Measurements from ENCODE around the gene NFKBIL1.

NFKBIL1 gene

DNA sequence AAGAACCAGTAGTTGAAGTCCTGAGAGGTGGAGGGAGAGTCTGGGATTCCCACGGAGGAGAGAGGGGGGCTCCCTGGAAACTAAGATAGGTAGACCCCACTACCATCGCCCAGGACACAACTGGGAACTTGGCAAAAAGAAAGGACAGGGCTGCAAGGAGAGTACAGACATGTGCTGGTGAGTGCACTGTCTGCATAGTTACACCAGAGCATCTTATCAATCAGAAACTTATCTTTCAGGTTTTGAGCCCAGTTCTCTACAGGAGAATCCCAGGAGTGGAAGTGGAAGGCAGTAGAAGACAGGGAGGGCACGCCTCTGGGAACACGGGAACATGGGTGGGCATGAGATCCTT is 12.2 kb downstream of the NFKBIL1 start:
- Mint-ChIP-seq H3K4me1 (ENCODE audit: low read depth in 2 of 2) (peaks cover 49 to 61% of the 10 kb centered on the region in 2 donors), H3K36me3 (ENCODE audit: insufficient read depth) (peaks cover 43% of the 10 kb centered on the region), H3K9me3 (no peaks in the 10 kb centered on the region), H3K27ac (peak overlapping the region; percentile 95 to 98), H3K4me3 (peak overlapping the region; percentile 86 to 95), H3K27me3 (no peaks in the 10 kb centered on the region)
- no peak for DNase-seq
- peak; percentile 19 for ATAC-seq (replicated peaks)

DNA sequence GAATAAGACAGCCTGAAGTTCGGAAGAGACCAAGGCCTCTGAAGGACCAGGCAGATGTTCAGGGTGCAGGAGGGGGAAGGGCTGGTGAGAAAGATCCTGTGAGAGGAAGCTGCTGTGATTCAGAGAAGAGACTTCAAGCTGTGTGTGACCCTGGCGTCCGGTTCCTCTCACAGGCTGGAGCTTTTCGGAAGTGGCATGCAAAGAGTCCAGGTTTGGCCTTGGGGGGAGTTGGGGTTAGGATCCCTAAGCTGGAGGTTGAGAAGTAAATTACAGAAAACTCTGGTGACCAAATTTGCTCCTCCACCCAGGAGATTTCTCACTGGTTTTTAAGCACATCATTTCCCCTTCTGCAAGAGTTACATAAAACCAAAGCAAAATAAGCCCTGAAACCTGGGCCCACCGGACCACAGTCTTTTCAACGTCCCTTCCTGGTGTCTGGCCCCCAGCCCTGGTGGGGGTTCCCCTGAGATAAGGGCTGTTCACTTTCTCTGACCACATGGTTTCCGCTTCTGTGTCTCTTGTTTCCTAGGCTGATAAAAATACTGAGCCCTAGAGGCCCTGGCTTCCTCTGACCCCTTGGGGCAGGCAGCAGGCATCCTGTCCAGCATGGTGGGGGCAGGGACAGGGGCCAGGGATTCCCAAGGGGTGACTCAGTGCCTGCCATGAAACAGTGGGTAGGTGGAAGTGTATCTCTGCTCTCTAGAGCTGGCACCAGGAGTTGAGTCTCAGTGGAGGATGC is 12.7 kb downstream of the NFKBIL1 start:
- H3K4me1 Mint-ChIP-seq (ENCODE audit: low read depth in 2 of 2): peaks cover 55 to 65% of the 10 kb centered on the region in 2 donors
- ATAC-seq (replicated peaks) (peak; percentile 56), DNase-seq (peak in 1 of 3 experiments; percentile 46)
- peak overlapping the region; percentile 95 to 98 for H3K27ac Mint-ChIP-seq
- H3K4me3 Mint-ChIP-seq: peak overlapping the region; percentile 86 to 95
- H3K9me3 Mint-ChIP-seq: no peaks in the 10 kb centered on the region
- peaks cover 45% of the 10 kb centered on the region for H3K36me3 Mint-ChIP-seq (ENCODE audit: insufficient read depth)
- no peaks in the 10 kb centered on the region for H3K27me3 Mint-ChIP-seq

DNA sequence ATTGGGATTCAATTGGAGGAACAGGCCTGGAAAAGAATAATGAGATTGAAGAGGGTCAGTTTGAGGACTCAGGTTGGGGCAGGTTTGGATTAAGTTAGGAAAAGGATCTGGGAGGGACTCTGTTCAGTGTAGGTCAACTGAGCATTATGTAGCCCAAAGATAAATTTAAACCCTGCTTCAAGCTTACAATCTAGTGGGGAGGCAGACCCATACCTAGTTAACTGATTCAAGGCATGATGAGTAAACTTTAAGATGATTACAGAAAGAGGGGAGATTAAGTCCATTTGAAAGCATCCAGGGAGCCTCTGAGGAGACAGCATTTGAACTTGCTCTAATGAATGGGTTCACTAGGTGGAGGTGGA is 13.3 kb downstream of the NFKBIL1 start:
- DNase-seq (no peak), ATAC-seq (replicated peaks) (no peak)
- H3K9me3 Mint-ChIP-seq: no peaks in the 10 kb centered on the region
- H3K36me3 Mint-ChIP-seq (ENCODE audit: insufficient read depth): peaks cover 45% of the 10 kb centered on the region
- peaks cover 57 to 68% of the 10 kb centered on the region in 2 donors for H3K4me1 Mint-ChIP-seq (ENCODE audit: low read depth in 2 of 2)
- H3K4me3 Mint-ChIP-seq: peak overlapping the region; percentile 86 to 95
- H3K27me3 Mint-ChIP-seq: no peaks in the 10 kb centered on the region
- peak overlapping the region; percentile 95 to 98 for H3K27ac Mint-ChIP-seq

- H3K27me3 Mint-ChIP-seq: no peaks in the 10 kb centered on the region
These were observed 20.3 kb downstream of the NFKBIL1 start for GRCh38 chr6:31567531-31568370.

GRCh38 chr6:31568537-31568961 is 21.1 kb downstream of the NFKBIL1 start:
- ATAC-seq (replicated peaks) (peak; percentile 71), DNase-seq (peak; percentile 63 to 68 (median 65))
- H3K27ac Mint-ChIP-seq: peak overlapping the region; percentile 94 to 98
- H3K4me1 Mint-ChIP-seq (ENCODE audit: low read depth in 2 of 2): peaks cover 53 to 72% of the 10 kb centered on the region in 2 donors
- no peaks in the 10 kb centered on the region for H3K9me3 Mint-ChIP-seq
- no peaks in the 10 kb centered on the region for H3K27me3 Mint-ChIP-seq
- peak overlapping the region; percentile 40 to 74 for H3K4me3 Mint-ChIP-seq
- H3K36me3 Mint-ChIP-seq (ENCODE audit: insufficient read depth): peaks cover 46% of the 10 kb centered on the region

More at GRCh38 chr6:31567531-31568370, 20.3 kb downstream of the NFKBIL1 start:
- ATAC-seq (replicated peaks) (peak; percentile 5), DNase-seq (no peak)
- H3K9me3 Mint-ChIP-seq: no peaks in the 10 kb centered on the region
- H3K4me3 Mint-ChIP-seq: peak overlapping the region; percentile 40 to 74
- H3K36me3 Mint-ChIP-seq (ENCODE audit: insufficient read depth): peaks cover 49% of the 10 kb centered on the region
- H3K4me1 Mint-ChIP-seq (ENCODE audit: low read depth in 2 of 2): peaks cover 46 to 69% of the 10 kb centered on the region in 2 donors
- peak overlapping the region; percentile 94 to 98 for H3K27ac Mint-ChIP-seq

DNA sequence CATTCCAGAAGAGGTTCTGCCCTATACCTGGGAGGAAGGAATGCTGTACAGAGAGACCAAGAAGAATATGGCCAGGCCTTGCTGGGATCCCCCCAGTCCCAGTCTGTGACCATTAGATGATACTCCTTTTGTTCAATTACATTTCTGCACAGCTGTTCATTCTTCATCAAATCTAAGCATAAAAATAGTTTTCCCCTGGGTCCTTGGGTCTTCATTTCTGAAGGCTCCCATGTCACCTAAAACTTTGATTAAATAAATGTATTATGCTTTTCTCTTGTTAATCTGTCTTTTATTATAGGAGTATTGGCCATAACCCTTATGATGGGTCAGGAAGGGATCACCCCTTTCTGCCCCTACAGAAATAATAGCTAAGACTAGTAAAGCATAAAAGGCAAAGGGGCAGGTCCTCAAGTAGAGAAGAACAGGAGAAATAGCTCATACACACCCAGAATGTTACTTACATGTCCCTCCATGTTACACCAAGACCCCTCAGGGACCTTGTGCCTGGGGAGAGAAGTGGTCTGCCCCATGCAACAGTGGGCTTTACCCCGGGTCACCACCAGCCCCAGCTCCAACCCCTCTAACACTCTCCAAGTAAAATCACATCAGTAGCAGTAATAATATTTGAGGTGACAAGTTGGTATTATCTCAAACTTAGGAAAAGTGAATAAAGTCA is 22.6 kb downstream of the NFKBIL1 start:
- Mint-ChIP-seq H3K4me1 (ENCODE audit: low read depth in 2 of 2) (peaks cover 61 to 78% of the 10 kb centered on the region in 2 donors), H3K4me3 (peak overlapping the region in 1 of 2 donors; percentile 40), H3K9me3 (no peaks in the 10 kb centered on the region), H3K36me3 (ENCODE audit: insufficient read depth) (peaks cover 52% of the 10 kb centered on the region), H3K27ac (peak overlapping the region; percentile 94 to 98), H3K27me3 (no peaks in the 10 kb centered on the region)
- ATAC-seq (replicated peaks) (no peak), DNase-seq (no peak)

DNA sequence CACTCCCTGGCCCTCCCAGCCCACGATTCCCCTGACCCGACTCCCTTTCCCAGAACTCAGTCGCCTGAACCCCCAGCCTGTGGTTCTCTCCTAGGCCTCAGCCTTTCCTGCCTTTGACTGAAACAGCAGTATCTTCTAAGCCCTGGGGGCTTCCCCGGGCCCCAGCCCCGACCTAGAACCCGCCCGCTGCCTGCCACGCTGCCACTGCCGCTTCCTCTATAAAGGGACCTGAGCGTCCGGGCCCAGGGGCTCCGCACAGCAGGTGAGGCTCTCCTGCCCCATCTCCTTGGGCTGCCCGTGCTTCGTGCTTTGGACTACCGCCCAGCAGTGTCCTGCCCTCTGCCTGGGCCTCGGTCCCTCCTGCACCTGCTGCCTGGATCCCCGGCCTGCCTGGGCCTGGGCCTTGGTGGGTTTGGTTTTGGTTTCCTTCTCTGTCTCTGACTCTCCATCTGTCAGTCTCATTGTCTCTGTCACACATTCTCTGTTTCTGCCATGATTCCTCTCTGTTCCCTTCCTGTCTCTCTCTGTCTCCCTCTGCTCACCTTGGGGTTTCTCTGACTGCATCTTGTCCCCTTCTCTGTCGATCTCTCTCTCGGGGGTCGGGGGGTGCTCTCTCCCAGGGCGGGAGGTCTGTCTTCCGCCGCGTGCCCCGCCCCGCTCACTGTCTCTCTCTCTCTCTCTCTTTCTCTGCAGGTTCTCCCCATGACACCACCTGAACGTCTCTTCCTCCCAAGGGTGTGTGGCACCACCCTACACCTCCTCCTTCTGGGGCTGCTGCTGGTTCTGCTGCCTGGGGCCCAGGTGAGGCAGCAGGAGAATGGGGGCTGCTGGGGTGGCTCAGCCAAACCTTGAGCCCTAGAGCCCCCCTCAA is 24.9 kb downstream of the NFKBIL1 start, which contains the start of gene LTA:
Gene LTA, plus strand, starts transcription at position 249 of the 871 bp plus-strand sequence. Its CDS starts 454 bp downstream, at position 703.
- Mint-ChIP-seq H3K9me3 (no peaks in the 10 kb centered on the region), H3K36me3 (ENCODE audit: insufficient read depth) (peaks cover 68% of the 10 kb centered on the region), H3K4me3 (peak within 1 kb of the TSS; percentile 82 to 99), H3K4me1 (ENCODE audit: low read depth in 2 of 2) (peaks cover 73 to 94% of the 10 kb centered on the region in 2 donors), H3K27me3 (no peaks in the 10 kb centered on the region), H3K27ac (peak within 1 kb of the TSS; percentile 92 to 98)
- ATAC-seq (replicated peaks) (peak; percentile 59), DNase-seq (peak; percentile 66 to 71 (median 67))

DNA sequence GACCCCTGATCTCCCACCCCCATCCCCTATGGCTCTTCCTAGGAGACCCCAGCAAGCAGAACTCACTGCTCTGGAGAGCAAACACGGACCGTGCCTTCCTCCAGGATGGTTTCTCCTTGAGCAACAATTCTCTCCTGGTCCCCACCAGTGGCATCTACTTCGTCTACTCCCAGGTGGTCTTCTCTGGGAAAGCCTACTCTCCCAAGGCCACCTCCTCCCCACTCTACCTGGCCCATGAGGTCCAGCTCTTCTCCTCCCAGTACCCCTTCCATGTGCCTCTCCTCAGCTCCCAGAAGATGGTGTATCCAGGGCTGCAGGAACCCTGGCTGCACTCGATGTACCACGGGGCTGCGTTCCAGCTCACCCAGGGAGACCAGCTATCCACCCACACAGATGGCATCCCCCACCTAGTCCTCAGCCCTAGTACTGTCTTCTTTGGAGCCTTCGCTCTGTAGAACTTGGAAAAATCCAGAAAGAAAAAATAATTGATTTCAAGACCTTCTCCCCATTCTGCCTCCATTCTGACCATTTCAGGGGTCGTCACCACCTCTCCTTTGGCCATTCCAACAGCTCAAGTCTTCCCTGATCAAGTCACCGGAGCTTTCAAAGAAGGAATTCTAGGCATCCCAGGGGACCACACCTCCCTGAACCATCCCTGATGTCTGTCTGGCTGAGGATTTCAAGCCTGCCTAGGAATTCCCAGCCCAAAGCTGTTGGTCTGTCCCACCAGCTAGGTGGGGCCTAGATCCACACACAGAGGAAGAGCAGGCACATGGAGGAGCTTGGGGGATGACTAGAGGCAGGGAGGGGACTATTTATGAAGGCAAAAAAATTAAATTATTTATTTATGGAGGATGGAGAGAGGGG is 26.1 kb downstream of the NFKBIL1 start:
- ATAC-seq (replicated peaks): no peak

DNA sequence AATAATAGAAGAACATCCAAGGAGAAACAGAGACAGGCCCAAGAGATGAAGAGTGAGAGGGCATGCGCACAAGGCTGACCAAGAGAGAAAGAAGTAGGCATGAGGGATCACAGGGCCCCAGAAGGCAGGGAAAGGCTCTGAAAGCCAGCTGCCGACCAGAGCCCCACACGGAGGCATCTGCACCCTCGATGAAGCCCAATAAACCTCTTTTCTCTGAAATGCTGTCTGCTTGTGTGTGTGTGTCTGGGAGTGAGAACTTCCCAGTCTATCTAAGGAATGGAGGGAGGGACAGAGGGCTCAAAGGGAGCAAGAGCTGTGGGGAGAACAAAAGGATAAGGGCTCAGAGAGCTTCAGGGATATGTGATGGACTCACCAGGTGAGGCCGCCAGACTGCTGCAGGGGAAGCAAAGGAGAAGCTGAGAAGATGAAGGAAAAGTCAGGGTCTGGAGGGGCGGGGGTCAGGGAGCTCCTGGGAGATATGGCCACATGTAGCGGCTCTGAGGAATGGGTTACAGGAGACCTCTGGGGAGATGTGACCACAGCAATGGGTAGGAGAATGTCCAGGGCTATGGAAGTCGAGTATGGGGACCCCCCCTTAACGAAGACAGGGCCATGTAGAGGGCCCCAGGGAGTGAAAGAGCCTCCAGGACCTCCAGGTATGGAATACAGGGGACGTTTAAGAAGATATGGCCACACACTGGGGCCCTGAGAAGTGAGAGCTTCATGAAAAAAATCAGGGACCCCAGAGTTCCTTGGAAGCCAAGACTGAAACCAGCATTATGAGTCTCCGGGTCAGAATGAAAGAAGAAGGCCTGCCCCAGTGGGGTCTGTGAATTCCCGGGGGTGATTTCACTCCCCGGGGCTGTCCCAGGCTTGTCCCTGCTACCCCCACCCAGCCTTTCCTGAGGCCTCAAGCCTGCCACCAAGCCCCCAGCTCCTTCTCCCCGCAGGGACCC is 27.0 kb downstream of the NFKBIL1 start:
- Mint-ChIP-seq H3K4me1 (ENCODE audit: low read depth in 2 of 2) (peaks cover 70 to 89% of the 10 kb centered on the region in 2 donors), H3K27me3 (no peaks in the 10 kb centered on the region), H3K36me3 (ENCODE audit: insufficient read depth) (peaks cover 66% of the 10 kb centered on the region), H3K27ac (peak overlapping the region; percentile 92 to 98), H3K4me3 (peak overlapping the region; percentile 82 to 99), H3K9me3 (no peaks in the 10 kb centered on the region)
- ATAC-seq (replicated peaks): no peak
- no peak for DNase-seq

More for the DNA sequence above, 26.1 kb downstream of the NFKBIL1 start:
- peak overlapping the region; percentile 82 to 99 for H3K4me3 Mint-ChIP-seq
- H3K27ac Mint-ChIP-seq: peak overlapping the region; percentile 92 to 98
- no peak for DNase-seq
- H3K36me3 Mint-ChIP-seq (ENCODE audit: insufficient read depth): peaks cover 66% of the 10 kb centered on the region
- no peaks in the 10 kb centered on the region for H3K9me3 Mint-ChIP-seq
- H3K27me3 Mint-ChIP-seq: no peaks in the 10 kb centered on the region
- H3K4me1 Mint-ChIP-seq (ENCODE audit: low read depth in 2 of 2): peaks cover 68 to 89% of the 10 kb centered on the region in 2 donors

DNA sequence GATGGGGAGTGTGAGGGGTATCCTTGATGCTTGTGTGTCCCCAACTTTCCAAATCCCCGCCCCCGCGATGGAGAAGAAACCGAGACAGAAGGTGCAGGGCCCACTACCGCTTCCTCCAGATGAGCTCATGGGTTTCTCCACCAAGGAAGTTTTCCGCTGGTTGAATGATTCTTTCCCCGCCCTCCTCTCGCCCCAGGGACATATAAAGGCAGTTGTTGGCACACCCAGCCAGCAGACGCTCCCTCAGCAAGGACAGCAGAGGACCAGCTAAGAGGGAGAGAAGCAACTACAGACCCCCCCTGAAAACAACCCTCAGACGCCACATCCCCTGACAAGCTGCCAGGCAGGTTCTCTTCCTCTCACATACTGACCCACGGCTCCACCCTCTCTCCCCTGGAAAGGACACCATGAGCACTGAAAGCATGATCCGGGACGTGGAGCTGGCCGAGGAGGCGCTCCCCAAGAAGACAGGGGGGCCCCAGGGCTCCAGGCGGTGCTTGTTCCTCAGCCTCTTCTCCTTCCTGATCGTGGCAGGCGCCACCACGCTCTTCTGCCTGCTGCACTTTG is 28.0 kb downstream of the NFKBIL1 start, which contains the start of gene TNF:
Gene TNF, plus strand, starts transcription at position 231 of the 567 bp plus-strand sequence. Its CDS starts 177 bp downstream, at position 408.
- Mint-ChIP-seq H3K4me3 (peak within 1 kb of the TSS; percentile 82 to 99), H3K27me3 (no peaks in the 10 kb centered on the region), H3K36me3 (ENCODE audit: insufficient read depth) (peaks cover 66% of the 10 kb centered on the region), H3K4me1 (ENCODE audit: low read depth in 2 of 2) (peaks cover 72 to 90% of the 10 kb centered on the region in 2 donors), H3K9me3 (no peaks in the 10 kb centered on the region), H3K27ac (peak within 1 kb of the TSS; percentile 92 to 98)
- ATAC-seq (replicated peaks): peak; percentile 12
- peak; percentile 57 to 63 (median 59) for DNase-seq

All from effector memory CD8-positive, alpha-beta T cell (primary cell).